HepG2 (cell line): ENCODE results near the gene CDC27. TPM values are rescaled to one million over a fixed set of nuclear protein-coding genes. Genes with fewer than 3 reads are reported as not detected.
A peak's percentile ranks its signal among the peaks of the same experiment; 100 is the strongest.

ENCODE experiments used
- JARID2 ChIP-seq: sonication (generic); formaldehyde crosslinking; IDR thresholded peaks from 2 replicates; pipeline ENCODE4 v1.8.1; 2023; ENCODE audit warnings: missing genetic modification reagents, inconsistent platforms; ENCODE audit not compliant: insufficient replicate concordance
- ZNF414 ChIP-seq: sonication (generic); formaldehyde crosslinking; IDR thresholded peaks from 2 replicates; pipeline ENCODE4 v1.5.0; 2020; ENCODE audit warnings: missing genetic modification reagents
- polyA plus RNA-seq, 8 experiments: library from polyadenylated mRNA; depleted of rRNA in 3 of 8; stranded (reverse) in 7 of 8; unstranded in 1 of 8; fragments of >200 nt; fragmentation: Illumina TruSeq in 4 of 8; extraction: Trizol in 4 of 8; gene quantifications; 2 replicates each; pipeline versions ENCODE4 v1.2.1 to v1.2.3, GENCODE V29; 2011 to 2016; ENCODE audit warnings: low read depth in 4 of 8, missing spikeins in 1 of 8, mixed read lengths in 1 of 8; ENCODE audit not compliant: insufficient read depth in 1 of 8
- total RNA-seq, 5 experiments: library from RNA; depleted of rRNA; stranded (reverse); fragments of >200 nt; fragmentation: Illumina TruSeq; extraction: Trizol; gene quantifications; 2 replicates each; pipeline ENCODE4 v1.2.3, GENCODE V29; 2016; ENCODE audit warnings: low read depth in 1 of 5
- TF ChIP-seq, protein P1 (sequence below): sonication (generic); formaldehyde crosslinking; IDR thresholded peaks from 2 replicates; pipeline ENCODE4 v1.5.1; 2020; ENCODE audit warnings: missing genetic modification reagents, mild to moderate bottlenecking, borderline replicate concordance
- TF ChIP-seq, protein P2 (sequence below): sonication (generic); formaldehyde crosslinking; IDR thresholded peaks from 2 replicates; pipeline ENCODE4 v1.4.0; 2020; ENCODE audit warnings: mild to moderate bottlenecking, missing genetic modification reagents
- TF ChIP-seq, protein P3 (sequence below), 2 experiments: fragments of 450-650 bp in 1 of 2; sonication (generic) in 1 of 2; formaldehyde crosslinking in 1 of 2; IDR thresholded peaks; 2 replicates each; pipeline versions ENCODE4 v1.6.1 to v1.8.0; 2016 to 2022; ENCODE audit warnings: antibody characterized with exemption in 1 of 2, mild to moderate bottlenecking in 1 of 2, missing genetic modification reagents in 1 of 2

CDC27 gene
- total and polyA plus RNA-seq, 2 of the 13 experiments (the other 11 are each of a cell fraction or from before 2014, with no cell fraction given): 80.7 to 102 TPM

DNA sequence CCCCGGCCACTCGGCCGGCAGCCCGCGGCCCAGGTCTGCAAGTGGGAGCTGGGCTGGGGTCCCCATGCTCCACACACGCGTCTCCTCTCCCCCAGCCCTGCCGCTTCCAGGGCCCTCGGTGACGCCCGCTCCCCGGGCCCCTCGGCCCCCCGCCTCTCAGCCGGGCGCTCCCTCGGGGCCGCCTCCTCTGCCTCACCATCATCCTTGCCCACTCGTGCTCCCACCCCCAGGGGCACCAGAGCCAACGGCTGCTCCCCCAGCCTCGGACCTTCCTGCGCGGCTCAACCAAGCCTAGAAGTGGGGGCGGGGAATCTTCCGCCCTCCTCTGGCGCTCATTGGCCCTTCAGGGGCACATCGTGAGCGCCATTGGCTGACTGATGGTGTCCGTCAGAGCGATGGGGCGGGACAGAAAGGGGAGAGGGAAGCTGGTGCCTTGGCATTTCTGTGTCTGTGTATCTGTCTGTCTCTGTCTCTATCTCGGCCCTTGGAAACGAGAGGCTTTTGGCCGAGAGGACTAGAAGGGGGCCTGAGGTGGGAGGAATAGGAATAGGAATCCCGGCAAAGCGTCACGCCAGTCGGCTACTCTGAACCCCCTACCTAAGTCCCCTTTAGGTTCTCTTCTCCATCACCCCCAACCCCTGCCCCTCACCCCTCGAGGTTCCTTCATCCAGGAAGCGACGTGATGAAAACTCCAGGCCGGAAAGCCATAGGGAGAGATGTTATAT, 88.9 kb downstream of the CDC27 start (continued):
- TF ChIP-seq, protein P1, sequence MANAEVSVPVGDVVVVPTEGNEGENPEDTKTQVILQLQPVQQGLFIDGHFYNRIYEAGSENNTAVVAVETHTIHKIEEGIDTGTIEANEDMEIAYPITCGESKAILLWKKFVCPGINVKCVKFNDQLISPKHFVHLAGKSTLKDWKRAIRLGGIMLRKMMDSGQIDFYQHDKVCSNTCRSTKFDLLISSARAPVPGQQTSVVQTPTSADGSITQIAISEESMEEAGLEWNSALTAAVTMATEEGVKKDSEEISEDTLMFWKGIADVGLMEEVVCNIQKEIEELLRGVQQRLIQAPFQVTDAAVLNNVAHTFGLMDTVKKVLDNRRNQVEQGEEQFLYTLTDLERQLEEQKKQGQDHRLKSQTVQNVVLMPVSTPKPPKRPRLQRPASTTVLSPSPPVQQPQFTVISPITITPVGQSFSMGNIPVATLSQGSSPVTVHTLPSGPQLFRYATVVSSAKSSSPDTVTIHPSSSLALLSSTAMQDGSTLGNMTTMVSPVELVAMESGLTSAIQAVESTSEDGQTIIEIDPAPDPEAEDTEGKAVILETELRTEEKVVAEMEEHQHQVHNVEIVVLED (CRISPR knock-in tag): peak; percentile 29; the same call in 1 of the 2 replicates
- TF ChIP-seq, protein P2, sequence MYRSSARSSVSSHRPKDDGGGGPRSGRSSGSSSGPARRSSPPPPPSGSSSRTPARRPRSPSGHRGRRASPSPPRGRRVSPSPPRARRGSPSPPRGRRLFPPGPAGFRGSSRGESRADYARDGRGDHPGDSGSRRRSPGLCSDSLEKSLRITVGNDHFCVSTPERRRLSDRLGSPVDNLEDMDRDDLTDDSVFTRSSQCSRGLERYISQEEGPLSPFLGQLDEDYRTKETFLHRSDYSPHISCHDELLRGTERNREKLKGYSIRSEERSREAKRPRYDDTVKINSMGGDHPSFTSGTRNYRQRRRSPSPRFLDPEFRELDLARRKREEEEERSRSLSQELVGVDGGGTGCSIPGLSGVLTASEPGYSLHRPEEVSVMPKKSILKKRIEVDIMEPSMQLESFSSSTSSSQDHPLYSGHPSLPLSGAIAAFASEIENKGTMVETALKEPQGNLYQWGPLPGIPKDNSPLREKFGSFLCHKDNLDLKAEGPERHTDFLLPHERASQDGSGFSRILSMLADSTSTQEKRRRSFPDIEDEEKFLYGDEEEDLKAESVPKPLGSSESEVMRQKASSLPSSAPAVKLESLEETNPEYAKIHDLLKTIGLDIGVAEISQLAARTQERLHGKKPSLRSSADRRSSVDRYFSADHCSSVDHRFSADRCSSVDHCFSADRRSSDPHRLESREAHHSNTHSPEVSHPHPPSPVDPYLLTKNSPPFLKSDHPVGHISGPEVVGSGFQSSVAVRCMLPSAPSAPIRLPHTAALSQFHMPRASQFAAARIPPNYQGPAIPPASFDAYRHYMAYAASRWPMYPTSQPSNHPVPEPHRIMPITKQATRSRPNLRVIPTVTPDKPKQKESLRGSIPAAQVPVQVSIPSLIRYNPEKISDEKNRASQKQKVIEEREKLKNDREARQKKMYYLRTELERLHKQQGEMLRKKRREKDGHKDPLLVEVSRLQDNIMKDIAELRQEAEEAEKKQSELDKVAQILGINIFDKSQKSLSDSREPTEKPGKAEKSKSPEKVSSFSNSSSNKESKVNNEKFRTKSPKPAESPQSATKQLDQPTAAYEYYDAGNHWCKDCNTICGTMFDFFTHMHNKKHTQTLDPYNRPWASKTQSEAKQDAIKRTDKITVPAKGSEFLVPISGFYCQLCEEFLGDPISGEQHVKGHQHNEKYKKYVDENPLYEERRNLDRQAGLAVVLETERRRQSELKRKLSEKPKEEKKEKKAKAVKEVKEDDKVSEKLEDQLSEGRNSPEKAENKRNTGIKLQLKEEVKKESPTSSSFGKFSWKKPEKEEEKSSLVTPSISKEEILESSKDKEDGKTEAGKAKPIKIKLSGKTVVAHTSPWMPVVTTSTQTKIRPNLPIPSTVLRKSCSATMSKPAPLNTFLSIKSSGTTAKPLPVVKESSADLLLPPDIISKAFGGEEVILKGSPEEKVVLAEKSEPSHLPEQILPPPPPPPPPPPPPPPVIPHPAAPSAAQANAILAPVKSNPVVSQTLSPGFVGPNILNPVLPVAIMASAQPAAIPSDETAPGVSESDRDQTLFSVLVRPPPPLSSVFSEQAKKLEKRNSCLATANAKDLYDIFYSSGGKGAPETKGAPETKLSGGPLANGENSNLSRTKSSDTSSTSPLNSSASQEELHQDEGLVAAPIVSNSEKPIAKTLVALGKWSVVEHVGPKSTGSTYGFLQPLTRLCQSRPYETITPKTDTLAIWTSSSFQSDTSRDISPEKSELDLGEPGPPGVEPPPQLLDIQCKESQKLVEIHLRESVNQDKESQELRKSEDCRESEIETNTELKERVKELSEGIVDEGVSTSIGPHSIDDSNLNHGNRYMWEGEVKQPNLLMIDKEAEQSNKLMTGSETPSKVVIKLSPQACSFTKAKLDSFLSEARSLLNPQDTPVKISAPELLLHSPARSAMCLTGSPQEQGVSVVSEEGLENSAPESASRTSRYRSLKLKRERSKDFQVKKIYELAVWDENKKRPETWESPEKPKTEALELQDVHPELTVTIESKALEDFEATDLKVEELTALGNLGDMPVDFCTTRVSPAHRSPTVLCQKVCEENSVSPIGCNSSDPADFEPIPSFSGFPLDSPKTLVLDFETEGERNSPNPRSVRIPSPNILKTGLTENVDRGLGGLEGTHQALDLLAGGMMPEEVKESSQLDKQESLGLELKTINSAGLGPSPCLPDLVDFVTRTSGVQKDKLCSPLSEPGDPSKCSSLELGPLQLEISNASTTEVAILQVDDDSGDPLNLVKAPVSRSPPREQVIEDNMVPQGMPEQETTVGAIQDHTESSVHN (CRISPR knock-in tag): 0 out of 2 replicates have a peak, but pooled peaks have one; percentile 71
- TF ChIP-seq, protein P3, sequence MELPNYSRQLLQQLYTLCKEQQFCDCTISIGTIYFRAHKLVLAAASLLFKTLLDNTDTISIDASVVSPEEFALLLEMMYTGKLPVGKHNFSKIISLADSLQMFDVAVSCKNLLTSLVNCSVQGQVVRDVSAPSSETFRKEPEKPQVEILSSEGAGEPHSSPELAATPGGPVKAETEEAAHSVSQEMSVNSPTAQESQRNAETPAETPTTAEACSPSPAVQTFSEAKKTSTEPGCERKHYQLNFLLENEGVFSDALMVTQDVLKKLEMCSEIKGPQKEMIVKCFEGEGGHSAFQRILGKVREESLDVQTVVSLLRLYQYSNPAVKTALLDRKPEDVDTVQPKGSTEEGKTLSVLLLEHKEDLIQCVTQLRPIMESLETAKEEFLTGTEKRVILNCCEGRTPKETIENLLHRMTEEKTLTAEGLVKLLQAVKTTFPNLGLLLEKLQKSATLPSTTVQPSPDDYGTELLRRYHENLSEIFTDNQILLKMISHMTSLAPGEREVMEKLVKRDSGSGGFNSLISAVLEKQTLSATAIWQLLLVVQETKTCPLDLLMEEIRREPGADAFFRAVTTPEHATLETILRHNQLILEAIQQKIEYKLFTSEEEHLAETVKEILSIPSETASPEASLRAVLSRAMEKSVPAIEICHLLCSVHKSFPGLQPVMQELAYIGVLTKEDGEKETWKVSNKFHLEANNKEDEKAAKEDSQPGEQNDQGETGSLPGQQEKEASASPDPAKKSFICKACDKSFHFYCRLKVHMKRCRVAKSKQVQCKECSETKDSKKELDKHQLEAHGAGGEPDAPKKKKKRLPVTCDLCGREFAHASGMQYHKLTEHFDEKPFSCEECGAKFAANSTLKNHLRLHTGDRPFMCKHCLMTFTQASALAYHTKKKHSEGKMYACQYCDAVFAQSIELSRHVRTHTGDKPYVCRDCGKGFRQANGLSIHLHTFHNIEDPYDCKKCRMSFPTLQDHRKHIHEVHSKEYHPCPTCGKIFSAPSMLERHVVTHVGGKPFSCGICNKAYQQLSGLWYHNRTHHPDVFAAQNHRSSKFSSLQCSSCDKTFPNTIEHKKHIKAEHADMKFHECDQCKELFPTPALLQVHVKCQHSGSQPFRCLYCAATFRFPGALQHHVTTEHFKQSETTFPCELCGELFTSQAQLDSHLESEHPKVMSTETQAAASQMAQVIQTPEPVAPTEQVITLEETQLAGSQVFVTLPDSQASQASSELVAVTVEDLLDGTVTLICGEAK (IDR thresholded peaks at IDR 0.05): no peak
- TF ChIP-seq, protein P3 (CRISPR knock-in tag; IDR thresholded peaks at IDR 0.05): 0 out of 2 replicates have a peak, but pooled peaks have one; percentile 63
- TF ChIP-seq JARID2: peak; percentile 54
- peak; percentile 80 for TF ChIP-seq ZNF414 (CRISPR knock-in tag)
